Measurements from ENCODE around the gene TCEA3. TPM values are rescaled to one million over a fixed set of nuclear protein-coding genes. Genes with fewer than 3 reads are reported as not detected.

The TCEA3 gene
- polyA plus RNA-seq, 3 donors, result 0.26 to 0.52 TPM; not detected in 1

GRCh38 chr1:23339632-23340031 is 84.9 kb downstream of the TCEA3 start:
- TF ChIP-seq CTCF (IDR thresholded peaks at IDR 0.05), result no peak
- Histone ChIP-seq H3K79me2 (ENCODE audit: insufficient read depth, low read length) (peaks cover 85% of the 10 kb centered on the region), H3K36me3 (replicated peaks in 1 of 2; ENCODE audit: control insufficient read depth in 1 of 2, insufficient read depth in 2 of 2, low read length in 2 of 2) (peaks cover 20 to 36% of the 10 kb centered on the region in 2 donors), H3K4me2 (replicated peaks; ENCODE audit: extremely low read depth, low read length, poor library complexity, severe bottlenecking) (no peak overlapping the region), H2AFZ (ENCODE audit: insufficient read depth, low read depth, low read length, poor library complexity, severe bottlenecking) (no peak overlapping the region), H4K20me1 (ENCODE audit: insufficient read depth, low read length) (peaks cover 78% of the 10 kb centered on the region), H3K9me3 (replicated peaks in 1 of 2; ENCODE audit: control insufficient read depth in 1 of 2, insufficient read depth in 1 of 2, low read length in 2 of 2) (no peaks in the 10 kb centered on the region), H3K27me3 (ENCODE audit: control insufficient read depth in 2 of 2, insufficient read depth in 2 of 2, low read length in 2 of 2) (no peaks in the 10 kb centered on the region), H3K27ac (ENCODE audit: low read depth in 1 of 2, low read length in 2 of 2) (peak overlapping the region in 1 of 2 donors; percentile 11), H3K9ac (ENCODE audit: insufficient read depth, low read length, poor library complexity, severe bottlenecking) (no peak overlapping the region), H3K4me3 (replicated peaks in 1 of 3; ENCODE audit: low read depth in 2 of 3, low read length in 3 of 3) (no peak overlapping the region), H3K4me1 (ENCODE audit: control insufficient read depth in 1 of 2, insufficient read depth in 2 of 2, low read length in 2 of 2) (peaks cover 22 to 33% of the 10 kb centered on the region in 2 donors)
- Mint-ChIP-seq H3K27me3 (ENCODE audit: low read depth in 3 of 3) (peaks cover 0 to 1% (median 0%) of the 10 kb centered on the region in 3 donors), H3K36me3 (peaks cover 26 to 36% of the 10 kb centered on the region in 2 donors), H3K27ac (peak overlapping the region in 4 of 7 donors; percentile 0 to 64 (median 48)), H3K4me1 (peaks cover 44% of the 10 kb centered on the region), H3K4me3 (no peak overlapping the region), H3K9me3 (no peaks in the 10 kb centered on the region)
- intact Hi-C loops (cut with micrococcal nuclease), result loop anchor here (5.0 to 10.0 kb wide), 3 partner anchors 55 to 188 kb away; no protein-coding TSS in a partner anchor
- DNase-seq, result no peak
- WGBS (ENCODE audit: insufficient coverage), result 100% methylated on average over 2 of the region's 4 CpGs

- no peaks in the 10 kb centered on the region for H3K9me3 ChIP-seq (replicated peaks in 1 of 2; ENCODE audit: control insufficient read depth in 1 of 2, insufficient read depth in 1 of 2, low read length in 2 of 2)
- no peak overlapping the region for H3K4me3 ChIP-seq (replicated peaks in 1 of 3; ENCODE audit: low read depth in 2 of 3, low read length in 3 of 3)
- Mint-ChIP-seq H3K27ac (peak overlapping the region in 1 of 7 donors; percentile 1), H3K4me1 (peaks cover 39% of the 10 kb centered on the region), H3K36me3 (peaks cover 36 to 54% of the 10 kb centered on the region in 2 donors), H3K9me3 (no peaks in the 10 kb centered on the region), H3K4me3 (no peak overlapping the region), H3K27me3 (ENCODE audit: low read depth in 3 of 3) (no peaks in the 10 kb centered on the region)
- H3K4me2 ChIP-seq (replicated peaks; ENCODE audit: extremely low read depth, low read length, poor library complexity, severe bottlenecking), result no peak overlapping the region
- peaks cover 78% of the 10 kb centered on the region for H4K20me1 ChIP-seq (ENCODE audit: insufficient read depth, low read length)
- H3K79me2 ChIP-seq (ENCODE audit: insufficient read depth, low read length), result peaks cover 87% of the 10 kb centered on the region
- intact Hi-C loops (cut with micrococcal nuclease), result no loop called here
- H3K9ac ChIP-seq (ENCODE audit: insufficient read depth, low read length, poor library complexity, severe bottlenecking), result no peak overlapping the region
- DNase-seq, result no peak
- no peak overlapping the region for H2AFZ ChIP-seq (ENCODE audit: insufficient read depth, low read depth, low read length, poor library complexity, severe bottlenecking)
- no CpG with 5 or more reads among the region's 2 CpGs for WGBS (ENCODE audit: insufficient coverage)
- H3K27me3 ChIP-seq (ENCODE audit: control insufficient read depth in 2 of 2, insufficient read depth in 2 of 2, low read length in 2 of 2), result no peaks in the 10 kb centered on the region
- no peak overlapping the region for H3K27ac ChIP-seq (ENCODE audit: low read depth in 1 of 2, low read length in 2 of 2)
- no peak for TF ChIP-seq CTCF (IDR thresholded peaks at IDR 0.05)
- peaks cover 36 to 54% of the 10 kb centered on the region in 2 donors for H3K36me3 ChIP-seq (replicated peaks in 1 of 2; ENCODE audit: control insufficient read depth in 1 of 2, insufficient read depth in 2 of 2, low read length in 2 of 2)
- H3K4me1 ChIP-seq (ENCODE audit: control insufficient read depth in 1 of 2, insufficient read depth in 2 of 2, low read length in 2 of 2), result peaks cover 17 to 25% of the 10 kb centered on the region in 2 donors
These were observed 86.7 kb downstream of the TCEA3 start for GRCh38 chr1:23337869-23338268.

Data from CD14-positive monocyte (primary cell).